SU-DHL-6 (cell line): ENCODE measurements around the gene DNASE2B.

ENCODE experiments used
- H2AFZ ChIP-seq: fragments of 200-600 bp; sonication (generic); 2 replicates; pipeline ENCODE4 v1.6.1; 2014; ENCODE audit warnings: low read depth, mild to moderate bottlenecking, moderate library complexity, mixed read lengths, antibody characterized with exemption, low read length; ENCODE audit not compliant: severe bottlenecking
- H3F3A ChIP-seq: fragments of 200-600 bp; shearing (Covaris generic); 2 replicates; pipeline ENCODE4 v1.6.0; 2016; ENCODE audit warnings: antibody characterized with exemption, mild to moderate bottlenecking; ENCODE audit not compliant: insufficient read depth
- H3K27ac ChIP-seq: fragments of 200-600 bp; sonication (generic); 2 replicates; pipeline ENCODE4 v1.5.1; 2016; ENCODE audit warnings: low read depth, mild to moderate bottlenecking, low read length, moderate library complexity, mixed read lengths
- H3K27me3 ChIP-seq: fragments of 200-600 bp; sonication (generic), shearing (Covaris generic); 2 replicates; pipeline ENCODE4 v1.6.0; 2014; ENCODE audit warnings: mild to moderate bottlenecking, low read length
- H3K36me3 ChIP-seq: fragments of 200-600 bp; sonication (generic); 2 replicates; pipeline ENCODE4 v1.6.1; 2014; ENCODE audit warnings: mild to moderate bottlenecking, low read length, mixed read lengths
- H3K4me2 ChIP-seq: fragments of 300-600, 200-600 bp; shearing (Covaris generic), sonication (generic); 2 replicates; pipeline ENCODE4 v1.6.0; 2014; ENCODE audit warnings: low read length, low read depth, mild to moderate bottlenecking; ENCODE audit not compliant: poor library complexity, severe bottlenecking
- H3K4me3 ChIP-seq: fragments of 200-600 bp; sonication (generic); 2 replicates; pipeline ENCODE4 v1.5.1; 2014; ENCODE audit warnings: antibody characterized with exemption, low read length, mild to moderate bottlenecking, mixed read lengths; ENCODE audit not compliant: insufficient read depth, poor library complexity, severe bottlenecking
- H3K79me2 ChIP-seq: fragments of 200-600 bp; sonication (generic); 2 replicates; pipeline ENCODE4 v1.6.1; 2014; ENCODE audit warnings: mild to moderate bottlenecking, low read length, moderate library complexity; ENCODE audit not compliant: insufficient read depth
- H3K9ac ChIP-seq: fragments of 200-600 bp; sonication (generic); 2 replicates; pipeline ENCODE4 v1.7.0; 2014; ENCODE audit warnings: mild to moderate bottlenecking, low read length
- H3K9me2 ChIP-seq: fragments of 200-600 bp; sonication (generic); replicated peaks from 2 replicates; pipeline ENCODE4 v1.6.1; 2014; ENCODE audit warnings: low read length; ENCODE audit not compliant: insufficient read depth
- H3K9me3 ChIP-seq: fragments of 200-600 bp; sonication (generic); 2 replicates; pipeline ENCODE4 v1.6.1; 2014; ENCODE audit warnings: low read length, mixed read lengths; ENCODE audit not compliant: insufficient read depth
- H4K20me1 ChIP-seq: fragments of 200-600 bp; sonication (generic); 2 replicates; pipeline ENCODE4 v1.6.1; 2014; ENCODE audit warnings: low read depth, mild to moderate bottlenecking, antibody characterized with exemption, low read length, moderate library complexity, mixed read lengths
- EZH2phosphoT487 ChIP-seq: fragments of 200-600 bp; sonication (generic), shearing (Covaris generic); conservative IDR thresholded peaks from 2 replicates; pipeline ENCODE4 v1.6.1; 2018; ENCODE audit warnings: mild to moderate bottlenecking, antibody characterized with exemption, low read length, moderate library complexity, mixed read lengths
- TF ChIP-seq, protein P1 (sequence below): fragments of 200-600 bp; sonication (generic); IDR thresholded peaks from one replicate; pipeline ENCODE4 v1.5.1; 2017; ENCODE audit warnings: antibody characterized with exemption, mild to moderate bottlenecking, low read length, moderate library complexity; ENCODE audit not compliant: insufficient read depth, poor library complexity, severe bottlenecking

Gene DNASE2B

GRCh38 chr1:84382127-84382526, 16.2 kb upstream of the DNASE2B start:
- H3F3A ChIP-seq, result no peaks in the 10 kb centered on the region

DNA sequence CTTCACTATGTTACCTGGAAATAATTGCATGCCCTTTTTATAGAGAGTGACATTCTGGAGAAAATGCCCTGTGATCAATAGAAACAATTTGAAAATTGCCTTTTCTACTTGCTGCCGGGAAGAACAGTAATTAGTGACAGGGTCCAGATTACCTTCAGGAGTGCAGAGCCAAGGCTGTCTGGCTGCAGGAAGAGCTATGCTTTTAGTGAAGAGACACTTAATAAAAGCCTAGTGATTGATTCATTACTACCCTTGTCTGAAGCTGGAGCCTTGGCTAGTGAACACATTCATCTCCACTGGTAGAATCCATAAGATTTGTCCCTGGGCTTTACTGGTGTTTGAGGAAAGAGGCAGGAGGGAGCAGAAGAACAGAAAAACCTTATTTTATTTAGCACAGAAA, 12.9 kb upstream of the DNASE2B start:
- Histone ChIP-seq H2AFZ (no peak overlapping the region), H3K36me3 (no peaks in the 10 kb centered on the region), H3K79me2 (no peaks in the 10 kb centered on the region), H3K9ac (no peak overlapping the region), H3K4me3 (no peak overlapping the region), H3F3A (no peaks in the 10 kb centered on the region), H3K27me3 (no peaks in the 10 kb centered on the region), H4K20me1 (no peaks in the 10 kb centered on the region), H3K9me2 (no peaks in the 10 kb centered on the region), H3K4me2 (no peak overlapping the region), H3K27ac (no peak overlapping the region), H3K9me3 (no peaks in the 10 kb centered on the region)
- TF ChIP-seq, protein P1, sequence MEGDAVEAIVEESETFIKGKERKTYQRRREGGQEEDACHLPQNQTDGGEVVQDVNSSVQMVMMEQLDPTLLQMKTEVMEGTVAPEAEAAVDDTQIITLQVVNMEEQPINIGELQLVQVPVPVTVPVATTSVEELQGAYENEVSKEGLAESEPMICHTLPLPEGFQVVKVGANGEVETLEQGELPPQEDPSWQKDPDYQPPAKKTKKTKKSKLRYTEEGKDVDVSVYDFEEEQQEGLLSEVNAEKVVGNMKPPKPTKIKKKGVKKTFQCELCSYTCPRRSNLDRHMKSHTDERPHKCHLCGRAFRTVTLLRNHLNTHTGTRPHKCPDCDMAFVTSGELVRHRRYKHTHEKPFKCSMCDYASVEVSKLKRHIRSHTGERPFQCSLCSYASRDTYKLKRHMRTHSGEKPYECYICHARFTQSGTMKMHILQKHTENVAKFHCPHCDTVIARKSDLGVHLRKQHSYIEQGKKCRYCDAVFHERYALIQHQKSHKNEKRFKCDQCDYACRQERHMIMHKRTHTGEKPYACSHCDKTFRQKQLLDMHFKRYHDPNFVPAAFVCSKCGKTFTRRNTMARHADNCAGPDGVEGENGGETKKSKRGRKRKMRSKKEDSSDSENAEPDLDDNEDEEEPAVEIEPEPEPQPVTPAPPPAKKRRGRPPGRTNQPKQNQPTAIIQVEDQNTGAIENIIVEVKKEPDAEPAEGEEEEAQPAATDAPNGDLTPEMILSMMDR, result no peak
- TF ChIP-seq EZH2phosphoT487, result no peak

More at GRCh38 chr1:84382127-84382526, 16.2 kb upstream of the DNASE2B start:
- Histone ChIP-seq H3K4me3 (no peak overlapping the region), H3K27ac (no peak overlapping the region), H3K79me2 (no peaks in the 10 kb centered on the region), H3K9me3 (no peaks in the 10 kb centered on the region), H3K36me3 (no peaks in the 10 kb centered on the region), H3K9ac (no peak overlapping the region), H2AFZ (no peak overlapping the region), H3K27me3 (no peaks in the 10 kb centered on the region), H4K20me1 (no peaks in the 10 kb centered on the region), H3K9me2 (no peaks in the 10 kb centered on the region), H3K4me2 (no peak overlapping the region)
- no peak for TF ChIP-seq EZH2phosphoT487
- TF ChIP-seq, protein P1, result no peak

DNA sequence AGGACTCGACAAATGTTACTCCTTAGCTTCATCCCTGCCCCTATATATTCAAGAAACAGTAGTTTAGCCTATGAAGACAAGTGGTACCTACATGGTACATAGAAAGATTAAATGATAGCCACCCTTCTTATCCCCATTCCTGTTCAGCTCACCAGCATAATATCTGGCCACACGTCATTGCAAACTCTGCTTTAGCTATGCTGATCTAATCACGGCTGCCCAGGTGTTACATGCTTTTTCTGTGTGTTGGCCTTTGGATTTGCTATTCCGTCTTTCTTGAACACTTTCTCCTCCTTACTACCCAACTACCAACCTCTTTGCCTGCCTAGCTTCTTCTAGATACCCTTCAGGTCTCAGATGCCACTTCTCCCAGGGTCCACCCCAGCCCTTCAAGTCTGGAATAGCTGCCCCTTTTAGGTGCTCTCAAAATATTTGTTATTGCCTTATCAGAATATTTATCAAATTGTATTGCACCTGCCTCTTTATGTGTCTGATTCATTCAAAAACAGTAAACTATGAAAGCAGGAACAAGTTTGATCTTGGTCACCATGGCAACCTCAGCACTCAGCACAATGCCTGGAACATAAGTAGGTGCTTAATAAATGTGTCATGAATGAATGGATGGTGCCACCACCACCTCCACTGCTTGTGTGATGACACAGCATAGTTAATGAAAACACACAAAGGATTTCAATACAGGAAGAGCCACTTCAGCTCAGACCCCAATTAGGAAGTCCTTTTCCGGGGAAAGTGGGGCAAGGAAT, 11.4 kb upstream of the DNASE2B start:
- H3K36me3 ChIP-seq, result no peaks in the 10 kb centered on the region
- H3K4me2 ChIP-seq, result no peak overlapping the region
- H2AFZ ChIP-seq, result no peak overlapping the region
- no peak overlapping the region for H3K27ac ChIP-seq
- H3F3A ChIP-seq, result no peaks in the 10 kb centered on the region
- no peak overlapping the region for H3K4me3 ChIP-seq
- no peak overlapping the region for H3K9ac ChIP-seq
- H4K20me1 ChIP-seq, result no peaks in the 10 kb centered on the region
- H3K27me3 ChIP-seq, result no peaks in the 10 kb centered on the region
- no peaks in the 10 kb centered on the region for H3K9me3 ChIP-seq
- H3K9me2 ChIP-seq, result no peaks in the 10 kb centered on the region
- no peaks in the 10 kb centered on the region for H3K79me2 ChIP-seq
- TF ChIP-seq, protein P1, result no peak
- no peak for TF ChIP-seq EZH2phosphoT487
